CD1c-positive myeloid dendritic cell (primary cell): ENCODE results near the gene CDCP2.
"Not testable (repeated sequence)": the region's sequence is repeated elsewhere in the genome, so short reads cannot be mapped to it uniquely, and the experiment has no call there.

Source experiments
- DNase-seq: peaks from one replicate; pipeline ENCODE4 v3.0.0-alpha.2; 2016; ENCODE audit errors: extremely low spot score

The CDCP2 gene

GRCh38 chr1:54168206-54168965 is 15.6 kb upstream of the CDCP2 start:
- DNase-seq: no peak

- DNase-seq: no peak
Measured at GRCh38 chr1:54167422-54168139, 14.8 kb upstream of the CDCP2 start.

DNA sequence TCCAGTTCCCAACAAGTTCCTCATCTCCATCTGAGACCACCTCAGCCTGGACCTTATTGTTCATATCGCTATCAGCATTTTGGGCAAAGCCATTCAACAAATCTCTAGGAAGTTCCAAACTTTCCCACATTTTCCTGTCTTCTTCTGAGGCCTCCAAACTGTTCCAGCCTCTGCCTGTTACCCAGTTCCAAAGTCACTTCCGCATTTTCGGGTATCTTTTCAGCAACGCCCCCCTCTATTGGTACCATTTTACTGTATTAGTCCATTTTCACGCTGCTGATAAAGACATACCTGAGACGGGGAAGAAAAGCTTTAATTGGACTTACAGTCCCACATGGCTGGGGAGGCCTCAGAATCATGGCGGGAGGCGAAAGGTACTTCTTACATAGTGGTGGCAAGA is 13.6 kb upstream of the CDCP2 start:
- DNase-seq: not testable (repeated sequence)

DNA sequence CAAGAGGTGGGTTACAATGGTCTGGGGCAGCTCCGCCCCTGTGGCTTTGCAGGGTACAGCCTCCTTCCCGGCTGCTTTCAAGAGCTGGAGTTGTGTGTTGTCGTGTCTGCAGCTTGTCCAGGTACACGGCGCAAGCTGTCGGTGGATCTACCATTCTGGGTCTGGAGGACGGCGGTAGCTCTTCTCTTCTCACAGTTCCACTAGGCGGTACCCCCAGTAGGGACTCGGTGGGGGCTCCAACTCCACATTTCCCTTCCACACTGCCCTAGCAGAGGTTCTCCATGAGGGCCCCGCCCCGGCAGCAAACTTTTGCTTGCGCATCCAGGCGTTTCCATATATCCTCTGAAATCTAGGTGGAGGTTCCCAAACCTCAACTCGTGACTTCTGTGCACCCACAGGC is 12.3 kb upstream of the CDCP2 start:
- DNase-seq: no peak

DNA sequence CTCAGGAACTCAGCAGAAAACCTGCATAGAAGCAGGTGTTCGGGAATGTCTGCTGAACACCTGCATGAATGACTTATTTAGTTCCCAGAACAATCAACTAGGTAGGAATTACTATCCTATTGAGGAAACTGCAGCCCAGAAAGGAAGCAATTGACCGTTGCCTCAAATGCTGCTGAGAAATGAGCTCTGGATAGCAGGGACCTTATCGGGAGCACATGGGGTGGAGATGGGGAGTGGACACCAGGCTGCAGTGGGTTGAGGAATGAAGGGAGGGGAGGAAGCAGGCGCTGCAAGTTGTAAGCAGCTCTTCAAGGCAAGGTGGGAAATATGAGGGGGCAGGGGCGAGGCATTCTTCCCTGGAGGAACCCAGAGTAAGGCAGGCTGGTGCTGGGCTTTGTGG is 10.8 kb upstream of the CDCP2 start:
- DNase-seq: no peak

GRCh38 chr1:54163051-54163450 is 10.3 kb upstream of the CDCP2 start:
- no peak for DNase-seq

DNA sequence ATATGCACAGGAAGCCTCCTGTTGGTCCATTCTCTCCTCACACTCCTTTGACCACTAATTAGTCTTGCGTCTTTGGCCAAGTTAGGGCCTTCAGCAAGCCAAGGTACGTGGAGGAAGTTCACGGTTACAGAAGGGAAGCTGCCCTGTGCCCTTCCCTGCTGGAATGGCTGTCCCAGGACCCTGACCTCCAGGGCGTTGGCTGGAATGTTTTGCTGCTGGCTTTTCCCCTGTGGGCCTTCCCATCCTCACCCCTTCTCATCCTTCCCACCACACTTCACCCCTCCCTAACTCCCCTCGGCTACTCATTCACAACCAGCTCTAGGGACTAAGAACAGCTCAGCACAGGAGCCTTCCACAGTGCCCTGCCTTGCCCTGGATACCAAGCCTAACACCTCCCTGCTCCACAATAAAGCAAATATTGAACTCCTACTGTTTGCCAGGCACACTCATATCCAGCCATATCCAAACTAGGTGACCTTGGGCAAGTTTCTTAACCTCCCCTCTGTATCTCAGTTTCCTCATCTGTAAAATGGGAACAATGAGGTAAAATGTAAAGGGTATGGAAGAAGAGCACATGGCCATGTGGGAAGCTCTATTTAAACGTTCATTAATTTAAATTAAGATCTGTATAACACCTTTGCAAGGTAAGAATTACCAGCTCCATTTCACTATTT is 8.8 kb upstream of the CDCP2 start:
- DNase-seq: no peak

GRCh38 chr1:54160351-54160750 is 7.6 kb upstream of the CDCP2 start:
- DNase-seq: no peak

GRCh38 chr1:54159733-54160316 is 7.0 kb upstream of the CDCP2 start:
- no peak for DNase-seq

DNA sequence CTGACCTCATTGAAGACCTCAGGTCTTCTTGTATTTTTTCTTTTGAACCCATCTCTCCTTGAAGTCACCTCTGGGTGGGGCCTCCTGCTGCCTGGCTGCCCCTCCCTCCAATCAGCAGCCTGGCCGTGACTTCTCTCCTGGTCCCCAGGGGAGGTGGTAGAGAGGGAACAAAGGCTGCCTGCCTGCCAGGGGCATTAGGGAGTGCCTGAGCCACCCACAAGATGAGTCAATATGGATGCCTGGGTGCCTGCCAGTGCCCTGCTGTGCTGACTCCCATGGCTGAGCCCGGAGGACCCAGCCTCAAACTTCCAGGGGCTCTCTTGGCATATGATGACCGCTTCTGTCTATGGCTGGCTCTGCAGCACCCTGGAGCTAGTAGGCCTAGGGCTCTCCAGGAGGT is 5.3 kb upstream of the CDCP2 start:
- DNase-seq: no peak

DNA sequence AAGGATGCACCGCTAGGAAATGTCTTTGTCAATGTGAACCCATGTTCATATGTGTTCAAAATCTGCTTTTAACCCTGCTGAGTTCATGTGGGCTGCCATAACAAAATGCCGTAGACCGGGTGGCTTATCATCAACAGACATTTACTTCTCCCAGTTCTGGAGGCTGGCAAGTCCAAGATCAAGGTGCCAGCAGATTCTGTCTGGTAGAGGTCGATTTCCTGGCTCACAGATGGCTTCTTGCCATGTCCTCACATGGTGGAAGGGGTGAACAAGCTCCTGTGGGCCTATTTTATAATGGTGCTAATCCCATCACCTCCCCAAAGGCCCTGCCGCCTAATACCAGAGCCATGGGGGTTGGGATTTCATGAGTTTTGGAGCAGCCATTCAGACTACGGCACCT is 4.6 kb upstream of the CDCP2 start:
- DNase-seq: no peak

DNA sequence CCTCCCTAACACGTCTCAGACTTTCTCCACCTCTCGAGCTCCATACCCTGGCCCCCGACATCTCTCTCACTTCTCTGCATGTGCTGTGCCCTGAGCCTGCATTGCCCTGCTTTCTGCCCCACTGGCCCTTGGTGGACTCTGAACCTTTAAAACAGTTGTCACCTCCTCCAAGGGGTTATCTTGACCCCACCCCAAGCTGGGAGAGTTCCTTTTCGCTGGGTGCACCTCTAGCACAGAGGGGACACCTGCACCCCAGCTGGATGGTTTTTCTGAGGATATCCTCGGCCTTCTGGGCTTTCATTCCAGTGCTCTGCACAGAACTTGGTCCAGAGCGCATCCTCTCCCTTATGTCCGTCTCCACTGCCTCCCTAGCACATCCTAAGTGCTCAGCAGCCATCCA is 4.2 kb upstream of the CDCP2 start:
- DNase-seq: no peak

DNA sequence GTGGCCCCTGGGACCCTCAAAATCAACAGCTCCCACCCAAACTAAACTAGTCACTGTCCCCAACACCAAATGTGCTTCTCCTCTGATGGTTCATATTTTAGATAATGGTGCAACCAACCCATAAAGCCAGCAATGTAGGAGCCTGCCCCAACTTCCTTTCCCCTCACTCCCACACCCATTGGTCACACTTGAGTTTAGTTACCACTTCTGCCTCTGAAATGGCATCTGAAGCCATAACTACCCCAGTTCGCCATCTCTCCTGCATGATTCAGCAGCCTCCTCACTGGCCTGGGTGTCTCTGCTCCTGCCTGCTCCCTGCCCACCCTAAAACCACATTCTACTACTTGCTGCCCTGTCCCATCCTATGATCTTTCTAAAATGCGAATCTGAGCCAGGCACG is 3.4 kb upstream of the CDCP2 start:
- peak; percentile 49 for DNase-seq

- DNase-seq: no peak
Measured at GRCh38 chr1:54153535-54154439, 987 bp upstream of the CDCP2 start.

DNA sequence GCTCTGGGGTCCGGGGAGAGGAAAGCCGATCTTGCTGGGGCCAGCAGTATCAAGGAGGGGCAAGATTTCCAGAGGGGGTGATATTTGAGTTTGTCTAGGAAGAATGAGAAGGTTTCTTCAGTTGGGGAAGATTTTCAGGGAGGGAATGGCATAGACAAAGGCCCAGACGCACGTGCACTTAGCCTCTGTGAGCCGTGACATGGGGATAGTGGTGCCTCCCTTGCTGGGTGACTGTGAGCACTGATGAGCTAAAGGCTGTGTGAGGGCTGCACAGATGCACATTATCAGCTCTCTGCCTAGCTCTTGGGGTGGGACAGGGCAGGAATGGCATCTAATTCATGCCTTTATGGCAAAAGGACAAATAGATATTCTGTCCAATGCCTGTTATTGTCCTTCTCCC is 1.8 kb downstream of the CDCP2 start:
- no peak for DNase-seq

DNA sequence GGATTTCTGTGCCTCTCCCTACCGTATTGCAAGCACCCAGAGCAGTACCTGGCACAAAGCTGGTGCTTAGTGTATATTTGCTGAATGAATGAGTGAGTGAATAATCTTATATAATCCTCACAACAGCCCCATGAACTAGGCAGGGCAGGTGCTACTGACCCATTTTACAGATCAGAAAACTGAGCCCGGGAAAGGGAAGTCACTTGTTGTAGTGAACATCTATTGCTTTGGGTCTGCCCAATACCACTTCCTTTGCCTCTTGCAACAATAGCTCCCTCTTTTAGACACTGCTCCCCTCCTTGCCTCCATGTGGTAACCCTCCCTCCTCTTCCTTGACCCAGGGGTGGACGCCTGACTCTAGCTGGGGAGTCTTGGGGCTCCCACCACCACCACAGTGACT is 3.1 kb downstream of the CDCP2 start:
- no peak for DNase-seq

DNA sequence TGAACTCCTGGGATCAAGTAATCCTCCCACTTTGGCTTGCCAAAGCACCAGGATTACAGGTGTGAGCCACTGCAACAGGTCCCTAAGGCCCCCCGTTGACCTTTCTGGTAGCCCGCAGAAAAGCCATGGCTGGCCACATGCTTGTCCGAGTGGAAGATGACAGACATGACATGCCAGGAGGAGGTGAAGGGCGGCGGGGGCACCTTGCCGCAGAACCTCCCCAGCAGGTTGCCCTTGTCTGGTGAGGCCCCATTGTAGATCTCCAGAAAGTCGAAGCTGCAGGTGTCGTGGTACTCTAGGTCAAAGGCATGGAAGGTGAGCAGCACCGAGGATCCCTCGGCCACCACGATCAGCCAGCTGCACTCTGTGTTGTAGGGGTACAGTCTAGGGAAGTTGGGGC is 8.4 kb downstream of the CDCP2 start:
- no peak for DNase-seq

DNA sequence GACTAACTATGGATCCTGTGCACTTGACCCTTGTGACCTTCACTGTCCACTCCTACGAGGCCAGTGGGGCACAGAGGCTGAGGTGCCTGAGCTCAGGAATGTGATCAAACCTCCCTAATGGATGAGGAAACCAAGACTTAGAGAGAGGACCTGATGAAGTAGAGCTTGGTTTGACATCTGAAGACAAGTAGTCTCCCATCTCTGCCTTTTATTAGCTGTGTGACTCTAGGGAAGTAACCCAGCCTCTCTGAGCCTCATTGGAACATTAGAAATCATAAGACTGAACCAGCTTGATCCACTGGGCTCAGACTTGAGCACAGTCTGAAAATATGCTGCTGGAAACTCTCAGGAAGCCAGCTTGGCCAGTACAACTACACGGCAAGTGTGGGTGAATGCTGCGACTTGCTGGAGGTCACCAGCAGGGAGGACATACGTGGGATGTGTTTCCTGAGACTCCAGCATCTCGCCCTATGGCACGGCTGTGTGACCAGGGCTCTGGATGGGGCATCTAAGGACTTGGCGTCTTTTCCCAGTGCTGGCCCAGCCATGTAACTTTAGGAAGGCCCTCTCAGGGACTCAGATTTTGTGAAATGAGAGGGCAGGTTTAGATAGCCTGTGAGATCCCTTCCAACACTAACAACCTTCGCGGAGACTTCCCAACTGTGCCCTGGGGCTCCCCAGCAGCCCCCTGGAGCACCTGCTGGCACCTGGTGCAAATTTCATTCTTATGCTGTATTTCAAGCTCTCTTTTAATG is 10.5 kb downstream of the CDCP2 start:
- DNase-seq: no peak

DNA sequence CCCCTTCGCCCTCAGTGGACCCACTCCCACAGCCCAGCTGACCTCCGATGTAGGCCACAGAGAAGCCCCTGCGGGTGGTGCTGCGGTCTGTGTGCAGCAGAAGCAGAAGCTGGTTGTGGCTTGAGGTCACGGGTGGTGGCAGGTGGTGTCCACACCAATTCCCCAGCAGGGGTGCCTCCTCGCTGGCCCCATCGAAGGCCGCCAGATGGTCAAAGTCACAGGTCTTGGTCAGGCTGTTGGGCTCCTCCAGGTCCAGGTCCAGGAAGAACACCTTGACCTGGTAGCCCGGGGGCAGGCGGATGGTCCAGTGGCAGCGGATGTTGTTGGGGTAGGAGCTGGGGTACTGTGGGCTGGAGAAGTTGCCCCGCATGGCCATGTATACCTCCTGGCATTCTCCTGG is 13.1 kb downstream of the CDCP2 start:
- no peak for DNase-seq

GRCh38 chr1:54138994-54139393 is 13.8 kb downstream of the CDCP2 start:
- no peak for DNase-seq

GRCh38 chr1:54137534-54138061 is 15.2 kb downstream of the CDCP2 start:
- no peak for DNase-seq
